HG03066 (cell line): Measurements from ENCODE around the gene FKBP3.
"Not testable (repeated sequence)": the region's sequence is repeated elsewhere in the genome, so short reads cannot be mapped to it uniquely, and the experiment has no call there.

Experiments
- ATAC-seq: cut with Tn5 transposase; IDR thresholded peaks from one replicate; pipeline ENCODE4 v1.9.1; 2021; ENCODE audit warnings: low read depth; ENCODE audit not compliant: unreplicated experiment

The FKBP3 gene

GRCh38 chr14:45114327-45114726 is 20.0 kb downstream of the FKBP3 start:
- no peak for ATAC-seq

GRCh38 chr14:45112896-45113781 is 21.1 kb downstream of the FKBP3 start:
- ATAC-seq: no peak

DNA sequence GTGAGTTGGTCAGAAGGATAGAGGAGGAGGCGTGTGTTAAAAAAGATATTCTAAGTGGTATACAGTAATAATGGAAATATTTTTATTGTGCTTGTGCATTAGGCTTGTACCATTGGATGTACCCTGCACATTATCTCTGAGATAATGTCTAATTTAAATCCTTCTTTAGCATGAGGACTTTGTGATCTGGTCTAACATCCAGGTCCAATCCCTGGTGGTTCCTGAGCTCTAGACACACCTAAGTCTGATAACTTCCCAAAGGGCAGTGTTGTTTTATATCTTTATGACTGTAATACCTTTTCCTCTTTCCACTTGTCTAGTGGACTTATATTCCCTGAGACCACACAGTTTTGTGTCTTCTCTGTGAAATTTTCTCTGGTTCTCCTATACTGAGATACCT is 29.7 kb downstream of the FKBP3 start:
- no peak for ATAC-seq

GRCh38 chr14:45103806-45104205 is 30.5 kb downstream of the FKBP3 start:
- no peak for ATAC-seq

DNA sequence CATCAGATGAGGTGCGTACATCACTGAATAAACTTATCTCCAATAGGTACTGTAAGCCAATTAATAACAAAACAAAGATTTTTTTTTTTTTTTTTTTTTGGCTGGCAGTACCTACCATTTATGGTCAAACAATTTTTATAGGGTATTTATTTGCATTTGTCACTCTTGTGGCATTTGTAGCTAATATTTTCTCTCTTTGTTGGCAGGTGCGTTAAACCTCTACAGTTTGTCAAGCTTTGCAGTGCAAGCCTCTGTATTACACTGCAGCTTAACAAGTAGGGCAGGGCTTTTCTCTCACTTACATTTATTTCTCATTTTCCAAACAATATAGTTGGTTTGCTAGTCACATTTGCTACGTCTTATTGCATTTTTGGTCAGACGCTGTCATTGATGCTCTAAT is 38.1 kb downstream of the FKBP3 start:
- ATAC-seq: no peak

DNA sequence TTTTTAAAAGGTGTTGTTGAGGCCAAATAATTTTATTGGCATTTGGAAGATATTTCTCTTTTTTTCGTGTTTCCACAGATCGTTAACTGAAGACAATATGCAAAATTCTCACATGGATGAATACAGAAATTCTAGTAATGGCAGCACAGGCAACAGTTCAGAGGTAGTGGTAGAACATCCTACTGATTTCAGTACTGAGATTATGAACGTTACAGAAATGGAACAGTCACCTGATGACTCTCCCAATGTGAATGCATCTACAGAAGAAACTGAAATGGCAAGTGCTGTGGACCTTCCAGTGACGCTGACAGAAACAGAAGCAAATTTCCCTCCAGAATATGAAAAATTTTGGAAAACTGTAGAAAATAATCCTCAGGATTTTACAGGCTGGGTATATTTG is 39.1 kb downstream of the FKBP3 start:
- ATAC-seq: no peak

- no peak for ATAC-seq
Measured at GRCh38 chr14:45094275-45094674, 40.0 kb downstream of the FKBP3 start.

DNA sequence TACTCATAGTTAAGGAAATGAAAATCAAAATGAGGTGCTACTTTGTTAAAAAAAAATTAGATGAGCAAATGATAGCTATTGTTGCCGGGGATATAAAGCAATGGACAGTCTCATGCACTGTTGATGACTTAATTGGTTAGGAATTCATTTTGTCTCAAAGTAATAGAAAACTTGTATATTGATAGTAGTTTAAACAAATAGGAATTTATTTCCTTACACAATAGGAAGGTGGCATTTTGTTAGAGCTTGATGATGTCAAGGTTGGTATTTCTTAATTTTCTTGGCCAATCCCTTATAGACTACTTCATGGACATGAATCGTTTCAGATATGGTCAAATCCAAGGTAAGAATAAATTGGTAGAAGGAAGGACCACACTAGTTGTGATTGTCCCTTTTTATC is 42.6 kb downstream of the FKBP3 start:
- ATAC-seq: no peak

- ATAC-seq: peak; percentile 64
Measured at GRCh38 chr14:45089813-45090212, 44.5 kb downstream of the FKBP3 start.

- no peak for ATAC-seq
Measured at GRCh38 chr14:45084946-45085346, 49.3 kb downstream of the FKBP3 start.

DNA sequence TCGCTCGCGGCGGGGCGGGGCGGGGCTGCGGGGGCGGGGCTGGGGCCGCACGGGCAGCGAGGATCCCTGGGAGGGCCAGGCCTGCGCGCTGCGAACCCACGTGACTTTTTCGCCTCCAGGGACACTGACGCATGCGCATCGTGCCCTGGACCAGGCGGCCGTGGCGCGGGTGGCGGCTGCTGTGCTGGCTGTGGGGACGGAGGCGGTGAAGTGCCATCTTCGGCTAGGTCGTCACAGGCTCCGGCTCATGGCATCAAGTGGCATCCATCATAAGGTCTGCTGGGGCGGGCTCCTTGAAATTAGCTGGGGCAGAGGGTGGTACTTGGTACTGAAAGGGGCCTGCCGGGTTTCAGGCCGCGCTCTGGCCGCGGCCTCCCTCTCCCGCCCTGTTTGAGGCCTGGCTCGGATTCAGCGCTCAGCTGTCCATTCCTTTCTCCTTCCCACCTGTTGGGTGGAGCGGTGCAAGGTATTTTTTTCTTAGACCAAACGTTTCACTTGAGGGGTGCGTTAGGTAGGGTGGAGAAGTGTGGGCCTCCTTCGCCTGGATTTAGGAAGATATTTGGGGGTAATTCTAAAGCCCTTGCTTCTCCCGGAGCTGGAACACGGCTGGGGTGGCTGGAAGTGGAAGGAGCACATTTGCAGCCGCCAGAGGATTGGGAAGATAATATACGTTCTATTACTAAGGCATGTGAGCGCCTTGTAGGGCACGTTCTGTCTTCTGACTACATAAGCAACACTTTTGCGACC is 50.1 kb downstream of the FKBP3 start, which contains the start of gene PRPF39:
PRPF39 (plus strand) TSS at position 141 of the 747 bp plus-strand sequence. CDS start 11,124 bp downstream, outside the sequence.
- peak; percentile 89 for ATAC-seq

DNA sequence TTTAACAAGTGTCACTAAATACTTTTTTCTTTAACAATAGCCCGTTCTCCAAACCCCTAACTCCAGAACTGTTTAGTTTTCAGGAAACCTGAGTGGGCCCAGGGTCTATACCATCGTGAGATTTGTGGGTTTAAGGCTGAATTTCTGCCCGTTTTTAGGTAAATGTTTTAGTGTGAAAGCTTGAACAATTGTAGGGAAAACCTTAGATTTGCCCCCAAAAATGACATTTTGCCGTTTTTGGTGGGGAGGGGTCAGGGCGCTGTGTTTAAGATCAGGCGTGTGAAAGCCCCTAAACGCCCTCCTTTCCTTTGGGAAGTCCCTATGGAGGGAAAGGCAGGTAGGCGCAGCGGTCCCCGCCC is 50.7 kb downstream of the FKBP3 start:
- ATAC-seq: peak; percentile 2

DNA sequence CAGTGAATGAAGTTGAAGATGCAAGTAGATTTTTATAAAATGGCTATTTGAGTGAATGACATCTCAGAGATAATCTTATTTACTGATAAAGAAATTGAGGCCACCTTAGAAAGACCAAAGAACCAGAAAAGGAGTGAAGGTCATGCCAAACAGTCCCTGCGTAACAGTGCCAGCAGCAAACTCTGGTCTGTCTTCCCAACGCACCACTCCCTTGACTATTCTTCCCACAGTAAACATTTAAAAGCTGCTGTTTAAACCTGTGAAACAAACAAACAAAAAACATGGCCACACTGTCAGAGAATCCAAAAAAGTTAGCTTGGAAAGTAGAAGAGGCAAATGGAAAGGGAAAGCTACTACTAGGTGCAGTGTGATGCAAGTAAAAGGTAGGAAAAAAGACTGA is 51.9 kb downstream of the FKBP3 start:
- ATAC-seq: no peak

GRCh38 chr14:45081096-45081495 is 53.2 kb downstream of the FKBP3 start:
- not testable (repeated sequence) for ATAC-seq

GRCh38 chr14:45080416-45080968 is 53.8 kb downstream of the FKBP3 start:
- not testable (repeated sequence) for ATAC-seq

- ATAC-seq: no peak
Measured at GRCh38 chr14:45078323-45078722, 56.0 kb downstream of the FKBP3 start.

DNA sequence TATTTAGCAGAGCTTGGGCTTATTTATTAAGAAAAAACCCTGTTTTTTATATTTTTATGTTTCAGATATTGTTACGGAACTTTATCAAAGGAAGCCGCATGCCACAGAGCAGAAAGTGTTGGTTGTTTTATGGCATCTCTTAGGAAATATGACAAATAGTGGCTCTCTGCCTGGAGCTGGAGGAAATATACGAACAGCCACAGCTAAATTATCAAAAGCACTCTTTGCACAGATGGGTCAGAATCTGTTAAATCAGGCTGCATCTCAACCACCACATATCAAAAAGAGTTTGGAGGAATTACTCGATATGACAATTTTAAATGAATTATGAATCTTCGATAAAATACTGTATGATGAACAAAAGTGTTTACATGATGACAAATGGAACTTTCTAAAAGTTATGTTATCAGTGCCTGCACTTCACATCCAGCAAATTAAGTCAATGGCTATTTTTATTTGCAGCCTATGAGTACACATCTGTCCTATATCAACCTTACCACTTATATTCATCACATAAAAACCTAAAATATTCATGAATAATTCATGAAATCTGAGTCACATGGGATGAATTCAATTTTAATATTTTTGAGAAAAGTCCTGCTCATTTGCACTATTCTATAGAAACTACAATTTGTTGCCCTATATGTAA is 60.9 kb downstream of the FKBP3 start:
- no peak for ATAC-seq

DNA sequence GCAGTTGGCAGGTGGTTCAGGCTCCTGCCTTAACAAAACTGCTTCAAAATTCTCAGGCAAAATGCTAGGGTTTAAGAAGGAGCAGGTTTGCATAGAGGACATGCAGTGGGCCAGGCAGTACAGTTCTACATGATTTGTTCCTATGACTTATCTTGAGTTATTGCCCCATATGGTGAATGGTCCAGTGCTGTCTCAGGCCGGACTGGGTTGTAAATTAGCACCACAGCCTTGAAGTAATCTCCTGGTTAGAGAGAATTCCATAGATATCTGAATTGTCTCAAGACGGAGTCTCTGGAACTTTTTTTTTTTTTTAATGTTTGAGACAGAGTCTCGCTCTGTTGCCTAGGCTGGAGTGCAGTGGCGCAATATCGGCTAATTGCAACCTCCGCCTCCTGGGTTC is 62.2 kb downstream of the FKBP3 start:
- ATAC-seq: no peak

GRCh38 chr14:45070215-45070614 is 64.1 kb downstream of the FKBP3 start:
- ATAC-seq: no peak

DNA sequence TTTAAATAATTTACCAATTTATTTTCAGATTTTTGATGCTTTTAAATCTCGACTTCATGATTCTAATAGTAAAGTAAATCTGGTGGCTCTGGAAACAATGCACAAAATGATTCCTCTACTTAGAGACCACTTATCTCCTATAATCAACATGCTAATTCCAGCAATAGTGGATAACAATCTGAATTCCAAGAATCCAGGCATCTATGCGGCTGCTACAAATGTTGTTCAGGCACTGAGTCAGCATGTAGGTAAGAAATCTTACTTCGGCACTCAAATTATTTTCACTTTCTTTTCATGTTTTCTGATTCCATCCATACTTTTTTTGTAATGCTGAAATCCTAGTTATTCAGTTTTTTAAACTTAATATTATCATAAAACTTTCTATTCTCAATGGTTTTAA is 65.9 kb downstream of the FKBP3 start:
- ATAC-seq: no peak

GRCh38 chr14:45066667-45067066 is 67.6 kb downstream of the FKBP3 start:
- no peak for ATAC-seq
